DND-41 (cell line): ENCODE data around the gene EDNRA.

Experiments used
- CTCF ChIP-seq: IDR thresholded peaks from 2 replicates; pipeline ENCODE4 v1.5.1; 2012; ENCODE audit warnings: borderline replicate concordance, low read length, moderate library complexity, mild to moderate bottlenecking; ENCODE audit not compliant: poor library complexity, severe bottlenecking; ENCODE audit errors: extremely low read depth
- EZH2 ChIP-seq: IDR thresholded peaks from 3 replicates; pipeline ENCODE4 v1.6.1; 2012; ENCODE audit warnings: borderline replicate concordance, low read depth, mild to moderate bottlenecking, moderate library complexity, low read length, inconsistent platforms; ENCODE audit not compliant: severe bottlenecking

DNA sequence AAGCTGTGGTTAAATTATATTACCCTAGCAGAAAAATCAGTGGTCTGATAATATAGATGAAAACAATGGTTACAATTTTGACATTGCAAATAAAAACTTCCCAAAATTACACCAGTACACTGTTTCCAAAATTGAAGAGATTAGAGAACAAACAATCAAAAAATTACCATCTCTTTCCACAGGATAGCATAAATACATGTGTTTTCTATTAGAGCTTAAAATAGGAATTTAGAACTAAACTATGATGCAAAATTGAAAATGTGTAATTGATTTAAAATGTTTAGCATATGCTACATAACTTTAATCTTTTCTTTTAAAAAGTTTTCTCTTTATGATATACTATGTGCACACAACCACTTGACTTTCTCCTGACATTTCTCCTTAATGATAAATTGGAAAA is 6.7 kb downstream of the EDNRA start:
- TF ChIP-seq CTCF (no peak), EZH2 (no peak)
